Activated T-cell treated with anti-CD3 and anti-CD28 coated beads for 1 hour (primary cell): ENCODE results near the gene SHH.

Source experiments
- DNase-seq: peaks from one replicate; pipeline ENCODE4 v3.0.0-alpha.2; 2020; ENCODE audit warnings: low read depth

Gene SHH

GRCh38 chr7:155806096-155806871 is 6.0 kb downstream of the SHH start:
- DNase-seq = no peak

DNA sequence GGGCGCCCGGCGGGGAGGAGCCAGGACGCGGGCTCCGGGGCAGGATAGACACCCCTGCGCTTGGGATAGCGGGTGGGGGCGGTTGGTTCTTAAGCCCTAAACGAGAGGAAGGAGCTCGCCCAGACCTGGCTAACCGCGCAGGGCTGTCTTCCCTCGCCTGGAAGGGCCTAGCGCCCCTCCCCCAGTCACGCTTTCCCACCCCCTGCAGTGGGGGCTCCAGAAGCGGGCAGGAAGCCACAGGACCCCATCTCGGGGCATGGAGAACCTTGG is 6.5 kb downstream of the SHH start:
- DNase-seq = no peak

DNA sequence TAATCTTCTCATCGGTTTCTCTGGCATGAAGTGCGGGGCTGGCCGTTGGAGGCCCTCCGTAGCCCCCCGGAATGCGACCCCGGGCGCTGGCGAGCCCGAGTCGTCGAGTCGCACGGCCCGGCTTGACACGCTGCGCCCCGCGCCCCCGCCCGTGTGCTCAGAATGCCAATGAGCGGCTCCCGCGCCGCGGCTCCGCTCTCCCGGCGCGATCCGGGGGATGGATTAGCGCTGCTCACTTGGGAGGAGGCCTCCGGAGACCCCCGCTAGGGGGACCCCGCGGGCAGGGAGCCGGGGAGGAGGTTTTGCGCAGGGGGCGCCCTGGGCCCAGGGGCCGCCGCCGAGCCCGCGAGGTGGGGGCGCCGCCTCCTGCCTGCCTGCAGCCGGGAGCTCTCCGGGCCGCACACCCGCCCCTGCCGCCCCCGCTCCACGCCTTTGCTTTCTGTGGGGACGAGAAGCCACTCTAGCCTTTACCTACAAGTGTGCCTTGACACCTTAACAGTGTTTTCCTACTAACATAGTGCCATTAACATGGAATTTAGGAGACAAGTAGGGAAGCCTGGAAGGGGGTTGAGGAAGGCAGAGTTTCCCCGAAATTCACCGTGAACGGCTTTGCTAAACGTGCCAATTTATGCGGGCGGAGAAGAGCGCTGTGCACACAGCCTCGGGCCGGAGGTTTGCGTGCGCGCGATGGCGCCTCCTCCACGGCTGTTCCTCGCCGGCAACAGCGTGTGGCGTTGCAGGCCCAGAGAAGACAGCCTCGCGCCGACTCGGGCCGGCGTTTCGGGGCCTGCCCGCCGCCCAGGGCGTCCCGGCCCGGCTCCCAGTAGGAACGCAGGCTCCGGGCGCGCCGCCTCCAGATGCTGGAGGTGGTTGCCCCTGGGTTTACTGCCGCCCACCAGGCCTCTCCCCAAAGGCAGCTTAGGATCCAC is 7.1 kb downstream of the SHH start:
- DNase-seq = peak; percentile 36

DNA sequence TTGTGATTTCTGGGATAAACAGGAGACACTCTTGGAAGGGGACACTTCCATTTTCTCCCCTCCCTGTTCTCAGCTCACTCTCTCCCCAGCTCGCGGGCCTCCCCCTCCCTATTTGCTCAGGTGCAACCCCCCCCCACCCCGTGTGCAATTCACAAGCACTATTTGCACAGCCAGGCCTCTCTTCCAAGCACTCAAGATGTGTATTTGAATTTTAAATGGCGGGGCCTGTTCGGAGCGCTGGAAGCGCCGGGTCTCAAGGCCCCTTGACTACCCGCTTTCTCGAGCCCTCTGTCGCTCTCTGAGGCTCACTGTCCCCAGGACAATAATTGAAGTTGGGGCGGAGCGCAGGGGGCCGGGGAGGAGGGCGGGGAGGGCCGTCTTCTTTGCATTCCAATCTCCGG is 7.8 kb downstream of the SHH start:
- no peak for DNase-seq

- DNase-seq = no peak
These were observed 8.6 kb downstream of the SHH start for GRCh38 chr7:155803418-155804376.

DNA sequence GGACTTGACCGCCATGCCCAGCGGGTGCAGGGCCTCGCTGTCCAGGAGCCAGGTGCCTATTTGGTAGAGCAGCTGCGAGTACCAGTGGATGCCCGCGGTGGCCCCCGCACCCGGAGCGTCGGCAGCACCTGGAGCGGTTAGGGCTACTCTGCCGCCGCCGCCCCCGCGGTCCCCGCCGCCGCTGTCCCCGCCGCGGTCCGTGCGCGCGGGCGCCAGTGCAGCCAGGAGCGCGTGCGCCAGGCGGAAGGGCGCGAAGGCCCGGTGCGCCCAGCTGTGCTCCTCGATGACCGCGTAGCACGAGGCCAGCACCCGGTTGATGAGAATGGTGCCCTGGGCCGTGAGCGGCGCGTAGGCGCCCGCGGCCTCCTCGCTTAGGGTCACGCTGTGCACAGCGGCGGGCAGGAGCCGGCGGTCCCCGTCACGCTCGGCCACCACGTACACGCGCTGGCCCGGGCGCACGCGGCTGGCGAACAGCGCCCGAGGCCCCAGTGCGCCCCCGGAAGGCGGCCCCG is 9.3 kb downstream of the SHH start:
- DNase-seq = no peak

DNA sequence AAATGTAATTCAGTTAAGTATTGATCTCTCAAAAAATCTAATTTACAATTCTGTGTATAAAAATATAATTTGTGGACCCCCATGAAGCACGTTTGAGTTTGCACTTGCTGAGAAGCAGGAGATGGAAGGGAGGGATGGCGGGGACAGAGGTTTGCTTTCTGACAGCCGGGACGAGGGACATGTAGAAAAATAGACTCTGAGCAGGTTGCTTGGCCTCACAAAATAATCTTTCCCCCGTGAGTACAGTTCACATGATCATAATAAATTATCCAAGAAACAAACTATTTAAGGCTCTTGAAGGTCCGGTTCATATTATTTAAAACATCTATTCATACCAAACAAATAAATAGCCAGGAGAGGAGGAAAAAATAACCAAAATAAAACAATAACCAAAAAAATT is 10.0 kb downstream of the SHH start:
- no peak for DNase-seq

GRCh38 chr7:155800741-155801267 is 11.5 kb downstream of the SHH start:
- no peak for DNase-seq

DNA sequence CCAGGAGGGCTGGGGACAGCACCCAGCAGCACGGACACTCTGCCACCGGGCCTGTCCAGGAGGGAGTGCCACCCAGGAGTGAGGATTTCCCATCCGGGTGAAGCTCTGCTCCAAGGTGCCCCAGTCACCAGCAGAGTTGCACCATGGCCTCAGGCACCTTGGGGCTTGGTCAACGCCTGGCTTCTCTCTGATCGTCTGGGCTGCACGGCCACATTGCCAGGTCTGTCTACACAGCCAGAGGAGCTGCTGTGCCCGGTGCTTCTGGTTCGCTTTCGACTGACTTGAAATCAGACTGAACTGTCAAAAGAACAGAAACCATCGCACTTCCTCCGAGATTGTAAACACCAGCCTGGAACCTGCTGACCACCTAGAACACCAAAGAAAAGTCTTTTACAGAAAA is 12.0 kb downstream of the SHH start:
- no peak for DNase-seq

DNA sequence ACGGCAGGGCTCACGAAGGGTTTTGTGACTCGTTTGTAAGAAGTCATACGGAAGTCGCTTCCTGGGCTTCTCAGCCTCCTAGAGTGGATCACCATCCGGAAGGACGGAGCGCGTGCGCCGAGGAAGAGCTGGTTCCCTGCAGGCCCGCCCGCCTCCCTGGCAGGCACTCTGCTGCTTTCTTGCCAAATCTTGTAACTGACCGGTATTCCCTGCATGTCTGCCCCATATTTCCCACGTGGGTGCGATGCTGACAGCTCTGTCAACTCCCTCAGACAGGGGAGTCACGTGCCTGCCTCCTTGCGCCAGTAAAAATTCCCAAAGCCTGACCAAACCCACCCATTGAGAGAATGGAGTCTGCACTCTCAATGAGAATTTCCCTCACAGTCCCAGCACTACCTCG is 12.7 kb downstream of the SHH start:
- DNase-seq = no peak

- DNase-seq = no peak
These were observed 13.4 kb downstream of the SHH start for GRCh38 chr7:155798673-155799439.

- no peak for DNase-seq
These were observed 14.7 kb downstream of the SHH start for GRCh38 chr7:155797262-155798250.

GRCh38 chr7:155796381-155797261 is 15.6 kb downstream of the SHH start:
- DNase-seq = peak; percentile 65

GRCh38 chr7:155795951-155796350 is 16.3 kb downstream of the SHH start:
- DNase-seq = no peak

- no peak for DNase-seq
These were observed 16.9 kb downstream of the SHH start for GRCh38 chr7:155795401-155795800.

GRCh38 chr7:155794196-155794595 is 18.1 kb downstream of the SHH start:
- no peak for DNase-seq

DNA sequence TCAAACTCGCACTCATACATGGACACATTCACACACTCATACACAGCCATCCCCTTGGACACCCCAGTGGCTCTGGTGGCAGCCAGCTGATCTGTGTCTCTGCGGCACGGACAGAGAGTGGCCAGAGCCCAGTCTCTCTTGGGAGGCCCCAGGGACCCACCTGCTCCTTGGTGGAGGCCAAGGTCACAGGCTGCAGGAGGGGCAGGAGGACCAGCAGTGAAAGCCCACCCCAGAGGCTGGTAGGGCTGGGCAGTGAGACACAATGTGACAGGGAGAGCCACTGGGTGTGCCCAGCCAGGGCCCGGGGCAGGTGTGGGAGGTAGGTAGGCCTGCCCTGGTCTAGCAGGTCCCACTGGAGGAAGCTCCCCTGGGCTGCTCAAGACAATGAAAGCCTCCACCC is 18.5 kb downstream of the SHH start:
- no peak for DNase-seq

GRCh38 chr7:155792999-155793560 is 19.2 kb downstream of the SHH start:
- DNase-seq = no peak
